Tibial artery (tissue), 4 donors: Measurements from ENCODE around the gene CLEC2L.

Experiments
- DNase-seq, 2 donors: peaks; one replicate each; pipeline ENCODE4 v3.0.0-alpha.2; 2019
- H3K27ac ChIP-seq, 2 donors: fragments of 200-600 bp; sonication (generic) in 1 of 2; 1 replicate in 1 of 2; 2 replicates in 1 of 2; pipeline ENCODE4 v1.5.1; 2018 to 2019; ENCODE audit warnings: mild to moderate bottlenecking in 1 of 2
- H3K27me3 ChIP-seq, 2 donors: fragments of 200-600 bp; sonication (generic) in 1 of 2; one replicate each; pipeline versions ENCODE4 v1.5.1 to v1.6.0; 2016 to 2019
- H3K36me3 ChIP-seq, 3 donors: fragments of 200-600 bp; sonication (generic) in 2 of 3; one replicate each; pipeline ENCODE4 v1.5.1; 2016 to 2019; ENCODE audit warnings: mild to moderate bottlenecking in 2 of 3
- H3K4me1 ChIP-seq, 4 donors: fragments of 200-600 bp; sonication (generic) in 2 of 4; 1 replicate in 3 of 4; 2 replicates in 1 of 4; pipeline ENCODE4 v1.5.1; 2016 to 2019
- H3K4me3 ChIP-seq, 2 donors: fragments of 200-600 bp; sonication (generic) in 1 of 2; 1 replicate in 1 of 2; 2 replicates in 1 of 2; pipeline ENCODE4 v1.5.1; 2018 to 2019; ENCODE audit warnings: mild to moderate bottlenecking in 2 of 2
- H3K9me3 ChIP-seq, 3 donors: fragments of 200-600 bp; sonication (generic) in 1 of 3; one replicate each; pipeline ENCODE4 v1.5.1; 2016 to 2019
- CTCF ChIP-seq, 2 experiments: fragments of 200-600 bp in 1 of 2; fragments of 450-650 bp in 1 of 2; IDR thresholded peaks; one replicate each; pipeline ENCODE4 v1.5.1; 2017 to 2019; ENCODE audit warnings: antibody characterized with exemption in 2 of 2, mild to moderate bottlenecking in 1 of 2, moderate library complexity in 1 of 2
- intact Hi-C: fragments of 100-400 bp; cut with DNase I; formaldehyde crosslinking; loops from one replicate; pipeline ENCODE4 v1.15.0; 2023; ENCODE audit warnings: low total_unique reads

The CLEC2L gene

DNA sequence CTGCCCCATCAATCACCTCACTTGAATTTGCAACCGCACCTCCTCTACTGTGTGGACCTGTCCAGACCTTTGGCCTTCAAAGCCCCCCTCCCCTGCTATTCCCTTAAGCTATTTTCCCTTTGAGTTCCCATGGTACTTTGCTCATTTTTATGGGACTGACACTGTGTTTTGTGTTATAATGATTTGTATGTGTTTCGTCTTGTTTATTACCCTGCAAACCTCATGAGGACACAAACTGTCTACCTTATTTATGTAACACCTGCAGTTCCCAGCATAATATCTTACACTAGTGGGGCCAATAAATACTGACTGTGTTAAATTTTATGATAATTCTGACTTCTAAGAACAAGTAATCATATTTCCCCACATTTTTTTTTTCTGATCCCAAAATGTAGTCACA, 70.6 kb downstream of the CLEC2L start:
- H3K27ac ChIP-seq = no peak overlapping the region
- peaks cover 76 to 98% (median 87%) of the 10 kb centered on the region in 3 donors for H3K36me3 ChIP-seq
- no peak overlapping the region for H3K4me3 ChIP-seq
- H3K4me1 ChIP-seq = no peaks in the 10 kb centered on the region
- no peak for DNase-seq
- no peaks in the 10 kb centered on the region for H3K27me3 ChIP-seq
- intact Hi-C loops = no loop called here
- TF ChIP-seq CTCF (IDR thresholded peaks at IDR 0.05) = no peak
- H3K9me3 ChIP-seq = no peaks in the 10 kb centered on the region
